HG02610 (cell line): ENCODE results near the gene NSG1.
"Not testable (repeated sequence)": the region's sequence is repeated elsewhere in the genome, so short reads cannot be mapped to it uniquely, and the experiment has no call there.

ENCODE experiments used
- ATAC-seq: cut with Tn5 transposase; IDR thresholded peaks from one replicate; pipeline ENCODE4 v1.9.1; 2021; ENCODE audit warnings: mild to moderate bottlenecking, moderate library complexity; ENCODE audit not compliant: unreplicated experiment

NSG1 gene

GRCh38 chr4:4415107-4415805, 28.4 kb downstream of the NSG1 start:
- ATAC-seq = no peak

- no peak for ATAC-seq
Observed at GRCh38 chr4:4415806-4416805, 29.2 kb downstream of the NSG1 start.

- ATAC-seq = no peak
Observed at GRCh38 chr4:4416981-4417380, 30.1 kb downstream of the NSG1 start.

GRCh38 chr4:4417886-4418285, 31.0 kb downstream of the NSG1 start:
- no peak for ATAC-seq

- ATAC-seq = no peak
Observed at GRCh38 chr4:4418676-4419390, 31.9 kb downstream of the NSG1 start.

GRCh38 chr4:4419896-4420295, 33.0 kb downstream of the NSG1 start:
- ATAC-seq = no peak

- ATAC-seq = no peak
Observed at GRCh38 chr4:4420421-4420820, 33.5 kb downstream of the NSG1 start.

GRCh38 chr4:4421356-4421755, 34.5 kb downstream of the NSG1 start:
- ATAC-seq = no peak

GRCh38 chr4:4422117-4422516, 35.2 kb downstream of the NSG1 start:
- not testable (repeated sequence) for ATAC-seq

- no peak for ATAC-seq
Observed at GRCh38 chr4:4422856-4423499, 36.1 kb downstream of the NSG1 start.

- no peak for ATAC-seq
Observed at GRCh38 chr4:4423706-4424498, 37.0 kb downstream of the NSG1 start.

GRCh38 chr4:4424499-4425115, 37.7 kb downstream of the NSG1 start:
- no peak for ATAC-seq

GRCh38 chr4:4425119-4425690, 38.3 kb downstream of the NSG1 start:
- ATAC-seq = no peak

- no peak for ATAC-seq
Observed at GRCh38 chr4:4425696-4426095, 38.8 kb downstream of the NSG1 start.

- ATAC-seq = no peak
Observed at GRCh38 chr4:4426511-4427120, 39.7 kb downstream of the NSG1 start.

GRCh38 chr4:4427121-4427870, 40.4 kb downstream of the NSG1 start:
- ATAC-seq = no peak

GRCh38 chr4:4427886-4428285, 41.0 kb downstream of the NSG1 start:
- ATAC-seq = no peak
